ENCODE results near the gene TRMT10A. TPM values are rescaled to one million over a fixed set of nuclear protein-coding genes. Genes with fewer than 3 reads are reported as not detected.

The TRMT10A gene
- total and polyA plus RNA-seq, 2 of the 13 experiments (the other 11 are each of a cell fraction or from before 2014, with no cell fraction given): 3.9 to 12.6 TPM

- POLR2A ChIA-PET: no interaction called here
- H2AFZ ChIP-seq (ENCODE audit: low read length): no peak overlapping the region
- H3K79me2 ChIP-seq (ENCODE audit: insufficient read depth, low read length): no peaks in the 10 kb centered on the region
- H4K20me1 ChIP-seq (ENCODE audit: insufficient read depth, low read length): no peaks in the 10 kb centered on the region
- no peak overlapping the region for H3K4me3 ChIP-seq (replicated peaks in 1 of 3; ENCODE audit: insufficient read depth in 1 of 3, low read depth in 2 of 3, low read length in 3 of 3)
- no TSS peak for BruUV-seq (replicated peaks)
- H3K4me1 ChIP-seq (ENCODE audit: insufficient read depth, low read length): no peaks in the 10 kb centered on the region
- DNase-seq (ENCODE audit: low spot score) (no peak), ATAC-seq (no peak), FAIRE-seq (no peak)
- H3K4me2 ChIP-seq (ENCODE audit: low read depth, low read length): no peak overlapping the region
- 0 out of 5 replicates have a peak, but pooled peaks cover 0 to 4% of the 10 kb centered on the region in 2 experiments for H3K27me3 ChIP-seq (ENCODE audit: control insufficient read depth in 1 of 2, insufficient read depth in 2 of 2, low read length in 2 of 2)
- CTCF ChIA-PET (ENCODE audit: low intra/inter-chr PET ratio, low total read pairs): no interaction called here
- intact Hi-C loops (cut with micrococcal nuclease; ENCODE audit: unreplicated experiment) (no loop called here), in situ Hi-C loops (cut with HindIII; ENCODE audit: extremely low pct_ligation_motif_present, low pct_unique_long_range_greater_than_20kb) (no loop called here)
- no peaks in the 10 kb centered on the region for H3K9me3 ChIP-seq (ENCODE audit: low read length)
- no peak overlapping the region for H3K27ac ChIP-seq (ENCODE audit: extremely low read length, insufficient read depth, low read length)
- H3K36me3 ChIP-seq (replicated peaks in 1 of 2; ENCODE audit: control insufficient read depth in 1 of 2, insufficient read depth in 2 of 2, low read length in 2 of 2): no peaks in the 10 kb centered on the region
- H3K9ac ChIP-seq (ENCODE audit: insufficient read depth, low read depth, low read length): no peak overlapping the region
- no peak for TF ChIP-seq ZKSCAN5 (CRISPR knock-in tag; IDR thresholded peaks at IDR 0.05)
- no peak for TF ChIP-seq HNRNPLL (IDR thresholded peaks at IDR 0.05; ENCODE audit: low read depth, low read length, poor library complexity, severe bottlenecking)
- TF ChIP-seq NFAT5 (CRISPR knock-in tag; IDR thresholded peaks at IDR 0.05): no peak
- no peak for TF ChIP-seq ZNF891 (CRISPR knock-in tag; IDR thresholded peaks at IDR 0.05)
- TF ChIP-seq IRF2 (CRISPR knock-in tag; IDR thresholded peaks at IDR 0.05): no peak
- no peak for TF ChIP-seq HDAC6 (IDR thresholded peaks at IDR 0.05; ENCODE audit: low read depth, low read length)
- no peak for TF ChIP-seq ZNF20 (CRISPR knock-in tag; IDR thresholded peaks at IDR 0.05)
- no peak for TF ChIP-seq ZNF761 (CRISPR knock-in tag; conservative IDR thresholded peaks at IDR 0.05)
- TF ChIP-seq ZFP91 (CRISPR knock-in tag; IDR thresholded peaks at IDR 0.05; ENCODE audit: borderline replicate concordance): no peak
- no peak for TF ChIP-seq ZBTB38 (CRISPR knock-in tag; IDR thresholded peaks at IDR 0.05)
- TF ChIP-seq NKX3-1 (CRISPR knock-in tag; IDR thresholded peaks at IDR 0.05): no peak
- TF ChIP-seq, protein P1, sequence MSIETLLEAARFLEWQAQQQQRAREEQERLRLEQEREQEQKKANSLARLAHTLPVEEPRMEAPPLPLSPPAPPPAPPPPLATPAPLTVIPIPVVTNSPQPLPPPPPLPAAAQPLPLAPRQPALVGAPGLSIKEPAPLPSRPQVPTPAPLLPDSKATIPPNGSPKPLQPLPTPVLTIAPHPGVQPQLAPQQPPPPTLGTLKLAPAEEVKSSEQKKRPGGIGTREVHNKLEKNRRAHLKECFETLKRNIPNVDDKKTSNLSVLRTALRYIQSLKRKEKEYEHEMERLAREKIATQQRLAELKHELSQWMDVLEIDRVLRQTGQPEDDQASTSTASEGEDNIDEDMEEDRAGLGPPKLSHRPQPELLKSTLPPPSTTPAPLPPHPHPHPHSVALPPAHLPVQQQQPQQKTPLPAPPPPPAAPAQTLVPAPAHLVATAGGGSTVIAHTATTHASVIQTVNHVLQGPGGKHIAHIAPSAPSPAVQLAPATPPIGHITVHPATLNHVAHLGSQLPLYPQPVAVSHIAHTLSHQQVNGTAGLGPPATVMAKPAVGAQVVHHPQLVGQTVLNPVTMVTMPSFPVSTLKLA (IDR thresholded peaks at IDR 0.05): no peak
- no peak for TF ChIP-seq WIZ (CRISPR knock-in tag; IDR thresholded peaks at IDR 0.05)
- TF ChIP-seq ZNF556 (CRISPR knock-in tag; IDR thresholded peaks at IDR 0.05; ENCODE audit: borderline replicate concordance): no peak
- TF ChIP-seq TGIF2 (CRISPR knock-in tag; IDR thresholded peaks at IDR 0.05): no peak
- TF ChIP-seq RBM39 (IDR thresholded peaks at IDR 0.05; ENCODE audit: low read depth, low read length, poor library complexity, severe bottlenecking): no peak
- TF ChIP-seq HMGA1 (CRISPR knock-in tag; conservative IDR thresholded peaks at IDR 0.05): no peak
- TF ChIP-seq ZNF501 (CRISPR knock-in tag; IDR thresholded peaks at IDR 0.05): no peak
- TF ChIP-seq SMC3 (IDR thresholded peaks at IDR 0.05; ENCODE audit: low read length): no peak
Observed at GRCh38 chr4:99529228-99529627, 34.6 kb downstream of the TRMT10A start.

Measured in HepG2 (cell line).